ENCODE results near the gene OR5H15.
"Not testable (repeated sequence)": the region's sequence is repeated elsewhere in the genome, so short reads cannot be mapped to it uniquely, and the experiment has no call there.

OR5H15 gene

GRCh38 chr3:98166396-98166795 lies at the start of gene OR5H15:
TSS of gene OR5H15 (plus strand) at chr3:98166696. CDS start at chr3:98168700, 2,004 bp downstream.
- no peak for DNase-seq (ENCODE audit: low spot score)

DNA sequence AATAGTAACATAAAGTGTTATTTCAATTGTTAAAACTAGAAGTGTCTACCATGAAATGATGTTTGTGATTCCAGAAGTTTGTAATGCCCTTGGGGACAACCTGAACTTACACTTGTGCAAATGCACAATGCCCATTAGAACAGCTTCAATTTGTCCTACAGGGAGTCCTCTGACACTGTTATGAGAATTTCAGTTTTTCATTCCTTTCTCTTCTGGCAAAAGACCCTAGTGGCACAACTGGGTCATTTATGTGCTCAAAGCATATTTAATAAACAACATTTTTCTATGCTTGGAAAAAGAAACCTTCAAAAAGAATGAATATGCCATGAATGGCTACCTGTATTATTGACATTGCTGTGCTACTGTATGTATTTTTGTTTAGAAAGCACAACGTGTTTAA lies 36.1 kb upstream of the OR5H15 start, which contains the start of gene OR5H1:
TSS of gene OR5H1 (plus strand) at position 301 of the 400 bp plus-strand sequence. CDS start 1,977 bp downstream, outside the sequence.
- DNase-seq (ENCODE audit: low spot score), result no peak

- DNase-seq (ENCODE audit: low spot score), result no peak
Observed at GRCh38 chr3:98136631-98137030, 29.9 kb upstream of the OR5H15 start.

DNA sequence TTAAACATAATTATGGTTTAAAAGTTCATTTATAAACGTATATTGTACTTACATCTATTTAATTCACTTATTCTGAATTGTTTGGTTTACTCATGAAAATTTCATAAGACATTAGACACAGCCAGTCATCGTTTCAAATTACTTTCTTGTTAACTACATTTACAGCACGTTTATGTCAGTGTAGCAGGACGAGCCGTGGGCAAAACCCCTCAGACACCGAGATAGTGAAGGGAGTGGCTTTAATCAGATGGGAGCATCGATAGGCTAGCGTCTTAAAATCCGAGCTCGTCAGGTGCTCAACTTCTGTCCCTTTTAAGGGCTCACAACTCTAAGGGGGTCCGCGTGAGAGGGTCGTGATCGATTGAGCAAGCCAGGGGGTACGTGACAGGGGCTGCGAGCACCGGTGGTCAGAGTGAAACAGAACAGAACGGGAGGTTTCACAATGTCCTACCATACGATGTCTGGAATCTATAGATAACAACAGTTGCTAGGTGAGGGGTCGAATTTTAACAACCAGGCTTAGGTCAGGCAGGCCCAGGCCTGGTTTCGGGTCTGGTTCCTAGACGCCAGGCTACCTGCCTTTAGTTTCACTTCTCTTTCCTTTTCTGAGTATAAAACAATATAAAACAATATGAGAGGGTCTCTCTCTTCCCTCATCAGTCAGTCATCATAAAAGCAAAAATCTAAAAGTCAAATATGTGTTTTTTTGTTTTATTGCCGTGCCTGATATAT lies 28.5 kb upstream of the OR5H15 start:
- DNase-seq (ENCODE audit: low spot score), result not testable (repeated sequence)

DNA sequence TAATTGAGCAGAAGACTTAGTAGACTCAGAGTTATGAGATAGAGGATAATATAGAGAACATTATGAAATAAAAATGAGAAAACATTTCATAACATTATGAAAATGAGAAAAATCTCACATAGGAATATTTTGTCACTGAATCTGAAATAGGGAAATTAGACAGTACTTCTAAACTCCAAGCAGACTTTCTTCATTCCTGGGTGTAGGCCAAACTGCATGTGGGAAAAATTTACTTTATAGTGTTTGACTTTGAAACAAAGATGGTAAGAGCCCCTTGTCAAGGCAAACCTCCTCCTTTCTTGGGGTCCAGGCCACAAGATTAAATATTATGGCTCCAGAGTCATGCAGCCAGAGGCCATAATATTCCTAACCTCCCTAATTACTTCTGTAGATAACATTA lies 26.0 kb upstream of the OR5H15 start:
- DNase-seq (ENCODE audit: low spot score), result no peak

GRCh38 chr3:98147179-98147578 lies 19.3 kb upstream of the OR5H15 start, which contains the start of gene OR5H14:
TSS of gene OR5H14 (plus strand) at chr3:98147479. CDS start at chr3:98149386, 1,907 bp downstream.
- no peak for DNase-seq (ENCODE audit: low spot score)

DNA sequence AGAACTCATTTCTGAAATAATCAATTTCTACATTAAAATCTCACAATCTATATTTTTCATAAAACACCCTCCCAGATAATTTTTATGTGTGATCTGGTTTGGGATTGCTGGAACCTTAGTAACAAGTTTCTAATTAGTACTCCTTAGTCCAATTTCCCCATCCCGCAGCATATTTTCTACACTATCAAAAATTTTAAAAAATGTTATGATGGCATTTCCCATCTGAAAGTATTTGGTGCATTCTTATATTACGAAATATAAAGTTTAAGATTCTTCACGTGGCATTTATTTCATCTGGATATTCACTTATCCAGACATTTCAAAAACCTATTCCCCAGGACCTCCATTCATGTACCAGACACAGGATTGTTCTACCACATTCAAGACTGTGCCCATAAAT lies 17.7 kb upstream of the OR5H15 start:
- DNase-seq (ENCODE audit: low spot score), result no peak

GRCh38 chr3:98149456-98149855 lies 17.0 kb upstream of the OR5H15 start:
- DNase-seq (ENCODE audit: low spot score), result not testable (repeated sequence)

DNA sequence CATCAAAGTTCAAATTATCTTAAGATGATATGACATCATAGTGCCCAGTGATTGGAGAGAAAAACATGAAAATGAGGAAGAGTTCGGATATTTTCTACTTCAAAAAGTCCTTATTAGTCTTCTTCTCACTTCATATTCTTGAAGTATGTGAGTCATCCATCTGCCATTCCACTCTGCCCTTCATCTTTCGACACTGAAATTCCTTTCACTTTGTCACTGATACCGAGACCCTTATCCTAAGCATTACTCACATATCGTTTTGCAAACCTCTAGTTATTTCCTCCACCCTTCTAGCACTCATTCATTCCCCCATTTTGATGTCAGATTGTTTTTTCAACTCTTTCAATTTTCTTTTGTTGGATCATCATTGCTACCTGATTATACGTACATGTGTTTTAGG lies 15.3 kb upstream of the OR5H15 start:
- DNase-seq (ENCODE audit: low spot score), result no peak

GRCh38 chr3:98171071-98171470 lies 4.6 kb downstream of the OR5H15 start:
- DNase-seq (ENCODE audit: low spot score), result no peak

- no peak for DNase-seq (ENCODE audit: low spot score)
Observed at GRCh38 chr3:98172621-98173020, 6.1 kb downstream of the OR5H15 start.

DNA sequence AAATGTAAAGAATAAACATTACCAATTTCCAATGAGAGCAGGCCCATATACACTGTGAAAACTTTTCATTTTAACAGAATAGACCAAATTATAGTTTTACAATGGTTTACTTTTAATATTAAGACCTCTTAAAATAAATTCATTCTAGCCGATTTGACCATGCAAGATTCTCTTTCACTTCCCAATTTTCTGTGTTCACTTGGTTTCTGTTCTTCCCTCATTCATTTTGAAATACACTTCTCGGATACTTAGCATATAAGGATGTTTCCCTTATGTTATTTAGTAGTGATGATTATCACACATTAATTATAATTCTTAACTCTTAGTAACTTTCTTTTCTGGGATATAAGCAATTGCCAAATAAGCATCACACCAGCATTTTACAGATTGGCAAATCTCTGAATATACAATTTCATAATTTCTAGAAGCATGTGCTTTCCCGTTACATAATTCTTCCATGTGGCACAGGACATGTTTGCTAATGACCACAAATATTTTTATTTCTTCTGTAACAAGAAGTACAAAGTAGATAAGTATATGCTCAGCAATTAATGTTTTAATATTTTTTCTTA lies 13.9 kb downstream of the OR5H15 start:
- no peak for DNase-seq (ENCODE audit: low spot score)

- DNase-seq (ENCODE audit: low spot score), result no peak
Observed at GRCh38 chr3:98182196-98182595, 15.7 kb downstream of the OR5H15 start.

DNA sequence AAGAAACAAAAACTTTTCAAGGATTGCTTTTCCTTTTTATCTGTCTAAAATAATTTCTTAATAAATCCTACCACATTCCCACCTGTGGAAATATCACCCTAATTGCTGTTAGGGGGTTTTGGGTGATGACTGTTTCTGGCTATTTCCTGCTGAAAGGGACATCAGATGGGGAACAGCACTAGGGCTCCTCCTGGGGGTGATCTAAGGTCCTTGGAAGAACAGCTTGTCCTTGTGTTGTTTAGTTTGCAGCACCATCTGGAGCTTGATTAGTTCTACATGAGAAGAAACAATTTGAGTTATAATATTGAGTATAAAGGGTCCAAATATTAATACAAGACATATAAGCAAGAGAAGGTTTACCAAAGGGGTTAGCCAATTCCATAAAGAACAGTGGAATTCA lies 18.7 kb downstream of the OR5H15 start:
- DNase-seq (ENCODE audit: low spot score), result no peak

GRCh38 chr3:98188545-98188944 lies 22.0 kb downstream of the OR5H15 start:
- DNase-seq (ENCODE audit: low spot score), result peak; percentile 20

DNA sequence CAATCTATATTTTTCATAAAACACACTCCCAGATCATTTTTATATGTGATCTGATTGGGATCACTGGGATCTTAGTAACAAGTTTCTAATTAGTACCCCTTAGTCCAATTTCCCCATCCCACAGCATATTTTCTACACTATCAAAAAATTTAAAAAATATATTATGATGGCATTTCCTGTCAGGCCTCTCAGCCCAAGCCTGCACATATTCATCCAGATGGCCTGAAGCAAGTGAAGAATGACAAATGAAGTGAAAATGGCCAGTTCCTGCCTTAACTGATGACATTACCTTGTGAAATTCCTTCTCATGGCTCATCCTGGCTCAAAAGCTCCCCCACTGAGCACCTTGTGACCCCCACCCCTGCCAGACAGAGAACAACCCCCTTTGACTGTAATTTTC lies 24.4 kb downstream of the OR5H15 start:
- not testable (repeated sequence) for DNase-seq (ENCODE audit: low spot score)

GRCh38 chr3:98196293-98196692 lies 29.8 kb downstream of the OR5H15 start:
- not testable (repeated sequence) for DNase-seq (ENCODE audit: low spot score)

- no peak for DNase-seq (ENCODE audit: low spot score)
Observed at GRCh38 chr3:98199020-98199419, 32.5 kb downstream of the OR5H15 start.

DNA sequence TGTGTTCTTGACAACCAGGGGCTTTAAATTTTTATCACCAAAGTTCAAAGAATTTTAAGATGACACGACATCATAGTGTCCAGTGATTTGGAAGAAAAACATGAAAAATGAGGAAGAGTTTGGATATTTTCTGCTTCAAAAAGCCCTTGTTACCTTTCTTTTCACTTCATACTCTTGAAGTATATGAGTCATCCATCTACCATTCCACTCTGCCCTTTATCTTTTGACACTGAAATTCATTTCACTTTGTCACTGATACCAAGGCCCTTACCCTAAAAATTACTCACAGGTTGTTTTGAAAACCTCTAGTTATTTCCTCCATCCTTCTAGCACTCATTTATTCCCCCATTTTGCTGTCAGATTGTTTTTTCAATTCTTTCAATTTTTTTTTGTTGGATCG lies 42.7 kb downstream of the OR5H15 start:
- DNase-seq (ENCODE audit: low spot score), result no peak

GRCh38 chr3:98213276-98213675 lies 46.8 kb downstream of the OR5H15 start:
- DNase-seq (ENCODE audit: low spot score), result no peak

GRCh38 chr3:98215051-98215450 lies 48.6 kb downstream of the OR5H15 start:
- DNase-seq (ENCODE audit: low spot score), result no peak

Data from globus pallidus (tissue), 1 donor.